HEK293T (cell line): ENCODE measurements around the gene CDYL2.

Source experiments
- CTCF ChIA-PET: fragments of 350-600 bp; formaldehyde crosslinking; extraction: SDS; loops from one replicate; lab custom pipeline; 2021; ENCODE audit warnings: antibody characterized with exemption, inconsistent platforms; lab: Yijun Ruan, JAX
- POLR2A ChIA-PET: fragments of 350-600 bp; formaldehyde crosslinking; extraction: SDS; loops from one replicate; lab custom pipeline; 2020; ENCODE audit warnings: antibody characterized with exemption, inconsistent platforms; lab: Yijun Ruan, JAX
- DNase-seq: peaks from one replicate; pipeline ENCODE4 v3.0.0; 2012; ENCODE audit warnings: mixed read lengths; ENCODE audit errors: extremely low spot score
- ARNT ChIP-seq: fragments of 450-650 bp; IDR thresholded peaks from 2 replicates; pipeline ENCODE4 v1.6.1; 2017; ENCODE audit warnings: mild to moderate bottlenecking
- BHLHE40 ChIP-seq: fragments of 450-650 bp; IDR thresholded peaks from 2 replicates; pipeline ENCODE4 v1.6.1; 2016; ENCODE audit warnings: mild to moderate bottlenecking, moderate library complexity, borderline replicate concordance
- CTBP1 ChIP-seq: fragments of 450-650 bp; IDR thresholded peaks from 2 replicates; pipeline ENCODE4 v1.6.1; 2016; ENCODE audit warnings: borderline replicate concordance
- ELF4 ChIP-seq: fragments of 450-650 bp; IDR thresholded peaks from 2 replicates; pipeline ENCODE4 v1.6.1; 2017; ENCODE audit warnings: antibody characterized with exemption
- FOXA1 ChIP-seq: fragments of 450-650 bp; IDR thresholded peaks from 2 replicates; pipeline ENCODE4 v1.6.1; 2016; ENCODE audit warnings: mild to moderate bottlenecking
- FOXK2 ChIP-seq: fragments of 450-650 bp; IDR thresholded peaks from 2 replicates; pipeline ENCODE4 v1.6.1; 2016; ENCODE audit warnings: mild to moderate bottlenecking
- FOXM1 ChIP-seq: fragments of 450-650 bp; IDR thresholded peaks from 2 replicates; pipeline ENCODE4 v1.6.1; 2017; ENCODE audit warnings: mild to moderate bottlenecking, borderline replicate concordance
- HDGF ChIP-seq: fragments of 450-650 bp; IDR thresholded peaks from 2 replicates; pipeline ENCODE4 v1.6.1; 2017; ENCODE audit warnings: antibody characterized with exemption, borderline replicate concordance
- L3MBTL2 ChIP-seq: fragments of 450-650 bp; conservative IDR thresholded peaks from 2 replicates; pipeline ENCODE4 v1.6.1; 2016; ENCODE audit warnings: mild to moderate bottlenecking
- LEF1 ChIP-seq: fragments of 450-650 bp; IDR thresholded peaks from 2 replicates; pipeline ENCODE4 v1.6.1; 2017; ENCODE audit warnings: mild to moderate bottlenecking, borderline replicate concordance
- NFRKB ChIP-seq: fragments of 450-650 bp; IDR thresholded peaks from 2 replicates; pipeline ENCODE4 v1.6.1; 2016; ENCODE audit warnings: mild to moderate bottlenecking, moderate library complexity
- SP1 ChIP-seq: fragments of 450-650 bp; IDR thresholded peaks from 2 replicates; pipeline ENCODE4 v1.6.1; 2017
- SUZ12 ChIP-seq: fragments of 450-650 bp; IDR thresholded peaks from 2 replicates; pipeline ENCODE4 v1.6.1; 2016; ENCODE audit warnings: mild to moderate bottlenecking
- TARDBP ChIP-seq: fragments of 450-650 bp; IDR thresholded peaks from 2 replicates; pipeline ENCODE4 v1.6.1; 2016
- ZNF384 ChIP-seq: fragments of 450-650 bp; IDR thresholded peaks from 2 replicates; pipeline ENCODE4 v1.6.1; 2016
- TF ChIP-seq, protein P1 (sequence below): fragments of 450-650 bp; IDR thresholded peaks from 2 replicates; pipeline ENCODE4 v1.6.1; 2016

Gene CDYL2

DNA sequence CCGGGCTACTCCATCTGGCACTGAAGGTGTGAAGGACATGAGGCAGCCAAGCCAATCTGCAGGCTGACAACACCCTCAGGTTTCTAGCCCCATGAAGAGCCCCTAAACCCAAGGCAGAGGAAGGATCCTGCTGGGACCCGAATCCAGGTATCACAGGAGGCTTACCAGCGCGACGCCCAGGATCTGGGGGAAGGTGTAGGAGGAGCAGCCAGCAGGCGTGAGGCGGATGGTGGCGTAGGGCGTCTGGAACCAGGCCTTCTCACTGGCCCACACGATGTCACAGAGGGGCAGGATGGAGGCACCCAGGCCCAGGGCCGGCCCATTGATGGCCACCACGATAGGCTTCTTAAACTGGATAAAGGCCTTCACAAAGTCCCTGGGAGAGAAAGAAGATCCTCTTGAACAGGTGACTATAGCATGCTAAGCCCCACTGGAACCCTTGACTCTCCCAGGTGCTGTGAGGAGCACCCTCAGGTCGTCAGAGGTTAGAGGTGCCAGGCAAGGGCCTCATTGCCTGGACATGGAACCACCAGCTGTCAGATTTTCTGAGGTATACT, 191.9 kb downstream of the CDYL2 start:
- CTCF ChIA-PET = no interaction called here

DNA sequence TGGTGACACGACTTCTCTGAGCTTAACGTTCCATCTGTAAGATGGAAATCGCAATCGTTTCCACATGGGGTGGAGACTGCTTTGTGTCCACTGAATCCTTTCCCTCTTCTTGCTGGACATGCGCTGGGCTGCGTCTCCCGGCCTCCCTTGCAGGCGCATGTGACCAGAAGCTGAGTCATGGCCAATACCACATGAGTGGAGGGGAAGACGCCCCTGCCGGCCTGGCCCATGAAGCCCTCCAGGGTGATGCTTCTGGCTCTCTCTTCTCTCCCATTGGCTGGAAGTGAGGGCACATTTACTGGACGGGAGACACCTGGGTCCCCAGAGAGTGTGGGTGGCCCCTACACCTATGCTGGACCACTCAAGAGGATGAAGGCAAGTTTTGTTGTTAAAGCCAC, 192.5 kb downstream of the CDYL2 start:
- TF ChIP-seq ELF4 = no peak
- TF ChIP-seq NFRKB = no peak
- TF ChIP-seq, protein P1, sequence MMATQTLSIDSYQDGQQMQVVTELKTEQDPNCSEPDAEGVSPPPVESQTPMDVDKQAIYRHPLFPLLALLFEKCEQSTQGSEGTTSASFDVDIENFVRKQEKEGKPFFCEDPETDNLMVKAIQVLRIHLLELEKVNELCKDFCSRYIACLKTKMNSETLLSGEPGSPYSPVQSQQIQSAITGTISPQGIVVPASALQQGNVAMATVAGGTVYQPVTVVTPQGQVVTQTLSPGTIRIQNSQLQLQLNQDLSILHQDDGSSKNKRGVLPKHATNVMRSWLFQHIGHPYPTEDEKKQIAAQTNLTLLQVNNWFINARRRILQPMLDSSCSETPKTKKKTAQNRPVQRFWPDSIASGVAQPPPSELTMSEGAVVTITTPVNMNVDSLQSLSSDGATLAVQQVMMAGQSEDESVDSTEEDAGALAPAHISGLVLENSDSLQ = no peak
- no peak for TF ChIP-seq FOXK2
- TF ChIP-seq TARDBP = no peak
- TF ChIP-seq SUZ12 = no peak
- TF ChIP-seq HDGF = no peak
- no peak for TF ChIP-seq ARNT
- no peak for TF ChIP-seq BHLHE40
- TF ChIP-seq L3MBTL2 = no peak
- TF ChIP-seq FOXM1 = no peak
- TF ChIP-seq ZNF384 = no peak
- TF ChIP-seq FOXA1 = no peak
- no peak for TF ChIP-seq CTBP1
- TF ChIP-seq SP1 = no peak
- TF ChIP-seq LEF1 = no peak
- CTCF ChIA-PET = no interaction called here
- POLR2A ChIA-PET = no interaction called here
- no peak for DNase-seq

More for the DNA sequence above, 191.9 kb downstream of the CDYL2 start:
- TF ChIP-seq ELF4 (no peak), CTBP1 (no peak), BHLHE40 (no peak), SP1 (no peak), L3MBTL2 (no peak), ARNT (no peak), FOXA1 (no peak), TARDBP (no peak), NFRKB (no peak), FOXM1 (no peak), SUZ12 (no peak), LEF1 (no peak), FOXK2 (no peak), HDGF (no peak), ZNF384 (no peak)
- TF ChIP-seq, protein P1 = no peak
- POLR2A ChIA-PET = no interaction called here
- no peak for DNase-seq

DNA sequence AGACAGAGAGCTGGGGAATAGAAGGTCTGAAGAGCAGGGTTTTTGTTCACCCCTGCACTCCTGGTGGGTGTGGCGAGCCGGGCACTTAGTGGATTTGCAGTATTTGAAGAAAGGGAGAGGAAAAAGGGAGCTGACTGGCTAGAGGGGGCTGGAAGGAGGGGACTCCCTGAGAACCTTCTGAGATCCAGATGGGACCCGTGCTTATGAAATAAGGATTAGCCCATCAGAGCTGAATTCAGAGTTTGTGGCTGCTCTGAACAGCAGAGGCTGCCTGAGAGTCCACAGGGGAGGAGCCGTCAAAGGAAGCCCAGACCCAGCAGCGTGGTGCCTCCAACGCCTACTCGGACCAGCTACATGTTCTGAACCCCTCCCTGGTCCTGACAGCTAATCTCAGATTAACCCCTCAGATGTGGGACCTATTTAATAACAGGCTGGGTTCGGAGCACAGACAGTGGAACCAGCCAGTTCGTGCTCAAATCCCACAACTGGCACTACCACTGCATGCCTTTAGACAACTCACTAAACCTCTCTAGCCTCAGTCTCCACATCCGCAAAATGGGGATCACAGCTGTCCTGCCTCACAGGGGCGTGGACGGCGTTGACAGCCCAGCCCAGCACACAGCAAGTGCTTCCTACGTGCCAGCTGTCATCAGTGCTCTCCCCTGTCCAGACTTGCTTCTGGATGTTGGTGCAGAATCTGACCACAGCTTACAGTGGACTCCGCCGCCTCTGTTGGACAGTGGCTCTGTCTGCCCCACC, 193.0 kb downstream of the CDYL2 start:
- ChIA-PET POLR2A (no interaction called here), CTCF (no interaction called here)
- TF ChIP-seq ELF4 = no peak
- TF ChIP-seq CTBP1 = no peak
- TF ChIP-seq SUZ12 = no peak
- no peak for TF ChIP-seq FOXK2
- no peak for TF ChIP-seq NFRKB
- TF ChIP-seq HDGF = no peak
- no peak for TF ChIP-seq SP1
- no peak for TF ChIP-seq ZNF384
- no peak for DNase-seq

DNA sequence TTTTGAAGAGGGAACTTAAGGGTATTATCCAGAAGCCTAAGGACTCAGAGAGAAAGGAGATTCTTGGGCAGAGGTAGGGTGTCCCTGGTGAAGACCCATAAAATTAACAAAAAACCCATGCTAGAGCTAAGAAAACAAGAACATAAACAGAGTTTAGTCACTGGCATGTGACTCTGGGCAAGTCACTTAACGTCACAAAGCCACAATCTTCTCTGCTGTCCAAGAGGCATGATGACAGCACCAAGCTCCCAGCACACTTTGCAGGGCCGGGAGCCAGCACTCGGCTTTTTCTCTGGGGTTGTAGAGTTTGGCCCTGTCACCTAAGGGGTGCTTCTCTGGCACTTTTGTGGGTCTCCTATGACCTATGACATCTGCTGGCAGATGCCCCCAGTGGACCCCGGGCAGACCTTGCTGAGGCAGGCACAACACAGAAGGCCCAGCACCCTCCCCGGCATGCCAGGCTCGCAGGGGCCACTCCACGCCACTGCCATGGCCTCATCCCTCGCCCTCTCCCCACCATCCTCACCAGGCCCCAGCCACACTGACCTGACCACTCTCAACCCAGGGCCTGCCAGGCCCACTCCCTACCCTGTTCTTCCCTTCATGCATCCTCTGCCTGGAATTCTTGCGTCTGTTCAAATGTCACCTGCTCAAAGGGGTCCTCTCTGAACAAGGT, 193.8 kb downstream of the CDYL2 start:
- ChIA-PET CTCF (no interaction called here), POLR2A (no interaction called here)
- no peak for DNase-seq

DNA sequence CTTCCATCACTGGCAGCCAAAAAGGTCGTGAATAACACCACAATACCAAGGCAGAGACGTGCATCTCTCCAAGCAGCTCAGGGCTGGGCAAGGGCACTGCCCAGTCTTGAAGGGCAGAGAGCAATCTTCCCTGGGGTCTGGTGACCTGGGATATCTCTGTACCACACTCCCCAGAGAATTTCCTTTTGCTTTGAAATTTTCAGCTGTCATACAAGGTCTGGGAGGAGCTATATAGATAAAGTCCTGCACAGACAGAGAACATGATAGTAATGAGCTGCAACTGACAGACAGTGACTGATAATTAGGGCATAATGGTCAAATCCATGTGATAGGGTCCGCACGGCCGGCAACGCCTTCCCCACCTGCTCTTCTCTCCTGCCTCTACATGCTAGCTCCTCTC, 195.5 kb downstream of the CDYL2 start:
- no peak for TF ChIP-seq NFRKB
- no peak for DNase-seq
- POLR2A ChIA-PET = no interaction called here
- CTCF ChIA-PET = no interaction called here

More for the DNA sequence above, 193.8 kb downstream of the CDYL2 start:
- TF ChIP-seq ZNF384 = no peak
- TF ChIP-seq LEF1 = no peak
- no peak for TF ChIP-seq SP1
- no peak for TF ChIP-seq FOXM1
- TF ChIP-seq SUZ12 = no peak
- no peak for TF ChIP-seq FOXK2
- TF ChIP-seq NFRKB = no peak
- TF ChIP-seq HDGF = no peak
- no peak for TF ChIP-seq ELF4
- TF ChIP-seq BHLHE40 = no peak
- TF ChIP-seq, protein P1 = no peak
- no peak for TF ChIP-seq ARNT
- TF ChIP-seq FOXA1 = no peak

DNA sequence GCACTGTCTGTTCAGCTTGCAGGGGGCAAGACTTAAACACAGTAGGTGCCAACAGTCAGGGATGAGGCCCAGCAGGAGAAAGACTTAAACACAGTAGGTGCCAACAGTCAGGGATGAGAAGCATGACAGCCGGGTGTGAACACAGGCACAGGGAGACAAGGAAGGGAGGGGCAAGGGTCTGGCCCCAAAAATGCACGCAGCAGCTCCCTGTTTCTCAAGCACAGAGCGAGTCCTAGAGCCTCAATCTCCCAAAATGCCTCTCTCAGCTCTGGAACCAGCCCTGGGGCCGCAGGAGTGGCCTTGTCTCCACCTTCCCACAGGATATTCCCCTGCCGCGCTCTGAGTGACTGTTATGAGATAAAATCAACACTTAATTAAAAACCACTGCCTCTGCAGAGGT, 197.2 kb downstream of the CDYL2 start:
- ChIA-PET CTCF (interaction anchor here (0.6 kb wide), 1 partner anchor 60 kb away, joined by 3 read pairs; no protein-coding TSS in a partner anchor), POLR2A (no interaction called here)
- TF ChIP-seq NFRKB (no peak), FOXA1 (no peak), FOXM1 (no peak), FOXK2 (no peak), CTBP1 (no peak), LEF1 (no peak), HDGF (no peak), TARDBP (no peak), BHLHE40 (no peak), SP1 (no peak), SUZ12 (no peak), ELF4 (no peak), ZNF384 (no peak), L3MBTL2 (no peak)
- TF ChIP-seq, protein P1 = no peak
- no peak for DNase-seq
